AML-193 (cell line): Measurements from ENCODE around the gene HK1.
A peak's percentile ranks its signal among the peaks of the same experiment; 100 is the strongest.
"Not testable (repeated sequence)": the region's sequence is repeated elsewhere in the genome, so short reads cannot be mapped to it uniquely, and the experiment has no call there.

Experiments used
- DNase-seq, 2 experiments: peaks; one replicate each; lab custom pipeline; 2025; lab: John Stamatoyannopoulos, UW

HK1 gene

DNA sequence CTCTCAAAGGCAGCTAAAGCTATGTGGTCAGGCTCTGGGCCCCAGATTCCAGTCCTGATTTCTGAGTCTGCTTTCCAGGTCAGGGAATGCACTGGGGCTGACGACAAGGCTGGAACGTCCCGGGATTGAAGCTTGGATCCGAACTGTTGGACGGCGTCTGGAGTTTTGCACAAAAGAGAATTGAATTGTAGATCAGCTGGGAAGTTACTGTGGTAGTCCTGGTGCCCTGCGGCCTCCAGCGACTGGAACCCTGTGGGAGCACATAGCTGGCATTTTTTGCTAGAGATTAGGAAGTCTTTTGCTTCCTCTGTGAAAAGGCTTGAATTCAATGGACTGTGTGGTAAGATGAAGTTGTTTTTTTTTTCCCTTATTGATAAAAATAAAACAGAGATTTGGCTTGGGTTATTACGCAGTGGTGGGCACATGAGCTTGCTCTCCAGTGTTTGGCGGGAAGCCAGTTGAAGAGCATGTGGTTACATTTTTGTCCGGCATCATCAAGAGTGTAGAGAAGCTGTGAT is at the start of gene HK1:
HK1 (plus strand) TSS at position 51 of the 518 bp plus-strand sequence.
- DNase-seq, result no peak

DNA sequence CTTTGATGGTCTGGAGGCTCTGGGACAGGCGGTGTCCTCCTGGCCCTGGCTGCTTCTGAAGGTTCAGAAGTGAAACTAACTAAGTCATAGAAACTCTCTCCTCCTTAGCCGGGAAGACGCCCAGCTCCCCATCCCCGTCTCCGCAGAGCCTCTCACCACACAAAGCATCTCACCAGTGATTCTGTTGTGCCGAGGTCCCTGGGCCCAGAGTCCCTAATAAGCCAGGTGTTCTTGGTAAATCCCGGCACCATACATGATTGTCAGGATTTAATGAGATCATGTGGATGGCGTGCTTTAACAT is 48.7 kb upstream of the HK1 start:
- no peak for DNase-seq

DNA sequence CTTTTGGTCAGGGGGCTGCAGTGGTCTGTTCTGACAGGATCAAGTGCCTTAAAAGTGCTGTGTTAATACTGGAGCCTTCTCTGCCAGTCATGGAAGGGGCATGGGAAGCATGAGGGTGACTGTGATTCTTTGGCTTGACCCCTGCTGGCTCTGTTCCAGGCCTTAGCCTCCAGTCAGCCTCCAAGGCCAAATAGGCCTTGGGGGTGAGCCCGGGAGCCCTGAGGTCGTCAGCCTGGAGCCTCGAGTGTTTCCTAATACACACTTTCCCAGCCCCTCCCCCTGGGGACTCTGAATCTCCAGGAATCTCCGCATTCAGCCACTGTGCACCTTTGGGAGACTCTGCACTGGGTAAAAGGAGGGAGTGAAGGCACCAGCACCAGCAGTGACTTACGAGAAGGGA is 48.2 kb upstream of the HK1 start:
- DNase-seq, result no peak

DNA sequence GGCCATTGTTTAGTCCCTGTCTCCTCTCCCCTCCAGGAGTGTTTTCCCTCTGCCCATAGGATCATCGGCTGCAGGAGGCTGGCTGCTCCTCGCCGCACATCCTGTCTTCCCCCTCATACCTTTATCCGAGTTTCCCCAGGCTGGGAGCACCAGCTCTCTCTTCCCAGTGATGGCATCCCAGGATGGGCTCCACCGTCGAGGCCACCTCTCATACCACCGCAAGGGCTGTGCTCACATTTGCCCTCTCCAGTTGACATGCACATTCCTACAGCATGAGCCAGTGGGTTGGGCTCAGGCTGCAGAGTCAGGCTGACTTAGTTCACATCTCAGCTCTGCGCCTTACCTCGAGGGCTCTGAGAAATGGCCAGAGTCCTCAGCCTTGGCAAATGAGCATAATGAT is 46.0 kb upstream of the HK1 start:
- DNase-seq, result no peak

DNA sequence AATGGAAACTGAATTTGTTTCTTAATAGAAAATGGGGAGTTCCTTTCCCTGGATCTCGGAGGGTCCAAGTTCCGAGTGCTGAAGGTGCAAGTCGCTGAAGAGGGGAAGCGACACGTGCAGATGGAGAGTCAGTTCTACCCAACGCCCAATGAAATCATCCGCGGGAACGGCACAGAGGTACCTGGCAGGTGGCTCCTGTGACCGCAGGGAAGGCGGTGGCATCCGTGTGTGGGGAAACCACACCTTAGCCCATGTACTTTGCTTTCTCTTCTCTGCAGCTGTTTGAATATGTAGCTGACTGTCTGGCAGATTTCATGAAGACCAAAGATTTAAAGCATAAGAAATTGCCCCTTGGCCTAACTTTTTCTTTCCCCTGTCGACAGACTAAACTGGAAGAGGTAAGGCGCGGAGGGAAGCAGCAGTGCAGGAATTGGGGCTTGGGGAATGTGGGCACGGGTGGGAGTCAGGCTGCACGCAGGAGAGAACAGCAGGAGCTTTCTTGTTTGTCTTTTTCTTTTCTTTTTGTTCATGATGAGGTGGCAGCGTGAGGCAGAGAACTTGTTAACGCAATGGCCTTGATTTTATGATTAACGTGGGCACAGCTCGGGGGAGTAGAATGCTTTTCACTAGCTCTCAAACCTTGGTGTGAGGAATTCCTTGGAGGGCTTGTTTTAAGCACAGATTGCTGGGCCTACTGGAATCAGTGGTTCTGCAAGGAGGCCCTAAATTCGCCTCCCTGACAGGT is 45.4 kb upstream of the HK1 start:
- DNase-seq, result no peak

DNA sequence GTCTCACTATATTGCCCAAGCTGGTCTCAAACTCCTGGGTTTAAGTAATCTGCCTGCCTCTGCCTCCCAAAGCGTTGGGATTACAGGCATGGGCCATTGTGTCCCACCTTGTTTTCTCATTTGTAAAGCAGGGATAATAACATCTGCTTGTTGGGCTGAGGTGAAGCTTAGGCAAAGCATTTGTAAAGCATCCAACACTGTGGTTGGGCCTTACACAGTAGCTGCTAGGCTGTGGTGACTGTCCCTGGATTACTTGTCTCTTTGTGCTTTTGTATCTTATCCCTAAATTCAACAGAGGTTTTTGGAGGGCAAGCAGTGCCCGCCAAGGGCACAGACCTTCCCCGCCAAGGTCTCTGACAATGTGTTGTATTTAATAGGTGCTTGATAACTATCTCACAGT is 43.8 kb upstream of the HK1 start:
- DNase-seq, result no peak

DNA sequence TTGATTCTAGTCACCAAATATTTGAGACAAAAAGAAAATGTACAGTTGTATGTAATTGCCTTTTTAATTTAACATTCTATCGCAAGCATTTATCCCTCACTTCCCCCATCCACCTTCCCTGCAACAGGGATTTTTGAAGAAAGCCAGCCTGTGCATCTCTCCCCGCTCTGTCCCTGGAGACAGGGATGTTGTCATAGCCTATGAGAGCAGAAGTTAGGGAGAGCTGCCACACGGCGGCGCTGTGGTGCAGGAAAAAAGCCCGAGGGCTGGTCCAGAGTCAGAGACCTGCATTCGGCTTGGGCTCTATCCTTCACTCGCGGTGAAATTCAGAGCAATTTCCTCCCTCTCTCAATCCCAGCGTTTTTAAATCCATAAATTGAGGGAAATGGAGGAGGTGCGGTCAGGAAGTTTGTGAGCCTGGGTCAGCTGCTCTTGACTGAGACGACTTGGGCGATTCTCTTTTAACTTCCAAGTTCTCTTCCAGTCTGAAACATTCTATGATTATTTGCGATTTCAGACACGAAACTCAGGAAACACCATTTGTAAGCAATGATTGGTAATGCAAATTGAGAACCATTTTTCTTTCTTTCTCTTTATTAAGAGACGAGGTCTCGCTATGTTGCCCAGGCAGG is 40.7 kb upstream of the HK1 start:
- peak; percentile 70 to 73 for DNase-seq

DNA sequence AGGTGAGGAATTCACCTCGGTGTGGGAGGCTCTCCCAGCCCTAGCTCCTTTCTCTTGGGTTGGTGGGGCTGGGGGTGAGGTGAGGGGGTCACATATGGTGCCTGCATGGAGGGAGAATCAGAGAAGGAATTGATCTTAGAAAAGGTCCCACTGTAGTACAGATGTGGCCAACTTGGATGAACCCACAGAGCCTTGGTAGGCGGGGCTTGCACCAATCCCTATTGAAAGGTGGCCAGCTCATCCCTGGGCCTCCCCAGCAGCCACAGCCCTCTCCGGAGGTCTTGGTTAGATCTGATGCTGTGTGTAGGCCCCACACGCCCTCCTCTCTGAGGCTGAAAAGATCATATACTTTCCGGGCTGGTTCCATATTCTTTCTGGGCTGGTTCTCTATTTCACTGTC is 39.2 kb upstream of the HK1 start:
- DNase-seq, result no peak

DNA sequence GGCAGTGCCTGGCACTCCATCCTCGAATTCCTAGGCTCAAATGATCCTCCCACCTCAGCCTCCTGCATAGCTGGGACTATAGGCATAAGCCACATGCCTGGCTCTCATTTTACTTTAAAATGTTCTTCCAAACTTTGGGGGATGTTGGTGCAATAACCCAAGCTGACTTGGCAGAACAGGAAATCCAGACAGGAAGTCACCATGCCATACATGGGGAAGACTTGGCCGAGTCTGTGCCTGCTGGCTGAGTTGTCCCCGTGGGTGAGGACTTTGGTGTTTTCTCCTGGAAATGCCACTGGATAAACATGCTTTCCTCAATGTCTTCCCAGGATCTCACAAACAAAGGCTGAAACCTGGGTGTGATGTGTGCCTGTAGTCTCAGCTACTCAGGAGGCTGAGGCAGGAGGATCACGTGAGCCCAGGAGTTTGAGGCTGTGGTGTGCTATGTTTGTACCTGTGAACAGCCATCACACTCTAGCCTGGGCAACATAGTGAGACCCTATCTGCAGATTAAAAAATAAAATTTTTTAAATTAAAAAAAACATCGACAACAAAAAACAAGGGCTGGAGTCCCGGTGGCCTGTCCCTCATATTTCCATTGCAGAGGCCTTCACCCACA is 38.4 kb upstream of the HK1 start:
- DNase-seq, result peak; percentile 23 to 64

DNA sequence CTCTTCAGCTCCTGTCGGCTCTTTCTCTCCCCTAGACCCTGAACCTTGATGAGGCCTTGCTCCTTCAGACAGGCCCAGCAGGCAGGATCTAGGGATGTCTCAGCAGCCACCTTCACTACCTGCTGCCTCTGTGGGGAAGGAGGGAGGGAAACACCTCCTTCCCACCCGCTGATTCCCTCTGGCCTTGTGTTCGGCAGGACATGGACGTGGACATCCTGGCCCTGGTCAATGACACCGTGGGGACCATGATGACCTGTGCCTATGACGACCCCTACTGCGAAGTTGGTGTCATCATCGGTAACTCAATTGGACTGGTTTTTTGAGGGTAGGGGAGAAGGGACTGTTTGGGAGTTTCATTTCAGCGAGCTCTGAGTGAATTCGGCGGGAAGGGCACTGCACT is 37.8 kb upstream of the HK1 start:
- no peak for DNase-seq

DNA sequence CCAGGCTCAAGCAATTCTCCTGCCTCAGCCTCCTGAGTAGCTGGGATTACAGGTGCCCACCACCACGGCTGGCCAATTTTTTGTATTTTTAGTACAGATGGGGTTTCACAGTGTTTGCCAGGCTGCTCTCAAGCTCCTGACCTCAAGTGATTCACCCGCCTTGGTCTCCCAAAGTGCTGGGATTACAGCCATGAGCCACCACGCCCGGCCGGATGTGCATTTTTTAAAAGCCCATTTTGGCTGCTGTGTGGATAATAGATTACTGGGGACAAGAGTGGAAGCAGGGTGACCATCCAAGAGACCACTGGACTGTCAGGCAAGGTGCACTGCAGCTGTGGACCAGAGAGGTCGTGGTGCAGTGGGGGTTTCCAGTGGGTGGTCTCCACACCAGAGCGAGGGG is 36.7 kb upstream of the HK1 start:
- no peak for DNase-seq

DNA sequence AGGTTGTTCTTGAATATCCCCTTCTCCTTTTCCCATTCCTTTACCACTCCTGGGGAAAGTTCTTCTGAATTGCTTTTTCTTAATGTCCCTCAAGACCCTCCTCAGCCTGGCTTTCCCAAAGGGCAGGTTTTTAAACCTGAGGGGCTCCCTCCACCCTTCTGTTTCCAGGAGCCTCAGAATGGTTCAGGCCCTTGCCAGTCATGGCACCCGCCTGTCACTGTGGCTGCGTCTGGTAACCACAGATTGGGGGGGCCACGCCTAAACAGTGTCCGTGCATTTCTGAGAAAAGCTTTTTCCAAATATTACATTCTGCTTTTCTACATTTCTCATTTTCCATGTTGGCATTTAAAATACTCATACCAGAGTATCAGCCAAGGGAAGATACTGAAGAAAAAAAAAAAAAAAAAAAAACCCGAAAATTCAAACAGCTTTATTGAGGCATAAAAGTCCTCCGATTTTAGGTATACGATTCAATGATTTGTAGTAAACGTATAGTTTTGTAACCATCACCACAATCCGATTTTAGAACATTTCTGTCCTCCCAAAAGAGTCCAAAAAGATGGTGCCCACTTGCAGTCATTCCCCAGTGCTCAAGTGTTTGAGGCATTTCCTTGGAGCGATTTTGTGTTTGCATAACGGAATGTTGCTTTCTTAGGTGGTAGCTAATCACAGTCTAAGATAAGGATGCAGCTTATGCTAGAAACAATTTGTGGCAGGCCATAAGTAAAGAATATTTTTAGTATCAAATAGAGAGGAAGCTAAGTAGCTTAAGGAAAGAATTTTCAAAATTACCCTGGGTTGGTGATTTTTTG is 36.0 kb upstream of the HK1 start:
- DNase-seq, result no peak

DNA sequence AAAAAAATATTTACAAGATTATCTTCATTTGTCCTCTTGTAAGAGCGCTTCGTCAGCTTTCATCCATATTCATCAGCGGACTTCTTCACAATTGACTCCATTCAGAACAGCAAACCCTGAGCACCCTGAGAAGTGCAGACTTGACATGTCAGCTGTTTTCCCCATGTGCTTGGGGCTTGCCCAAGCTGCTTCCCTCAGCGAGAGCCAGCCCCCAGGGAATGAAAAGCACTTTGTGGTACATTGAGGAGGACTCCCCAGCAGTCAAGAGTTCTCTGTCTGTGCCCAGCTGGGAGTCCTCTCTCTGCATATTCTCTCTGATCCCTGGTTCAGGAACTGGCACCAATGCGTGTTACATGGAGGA is 35.5 kb upstream of the HK1 start:
- DNase-seq, result no peak

DNA sequence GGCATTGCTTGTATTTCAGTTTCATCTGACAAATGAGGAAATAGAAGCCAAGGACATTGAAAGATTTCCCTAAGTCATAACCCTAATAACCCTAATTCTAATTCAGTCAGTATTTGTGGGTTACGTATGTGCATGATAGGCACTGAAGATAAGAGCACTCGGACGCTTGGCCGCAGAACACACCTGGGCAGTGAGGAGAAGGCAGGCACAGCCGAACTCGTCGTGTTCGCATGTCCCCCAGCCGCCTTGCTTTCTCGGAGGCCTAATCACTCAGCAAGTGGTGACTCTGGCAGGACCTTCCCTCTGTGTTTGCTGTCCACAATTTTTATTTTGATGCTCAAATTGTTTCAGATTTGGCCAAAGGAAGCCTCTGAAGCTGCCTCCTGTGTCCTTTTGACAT is 34.5 kb upstream of the HK1 start:
- no peak for DNase-seq

DNA sequence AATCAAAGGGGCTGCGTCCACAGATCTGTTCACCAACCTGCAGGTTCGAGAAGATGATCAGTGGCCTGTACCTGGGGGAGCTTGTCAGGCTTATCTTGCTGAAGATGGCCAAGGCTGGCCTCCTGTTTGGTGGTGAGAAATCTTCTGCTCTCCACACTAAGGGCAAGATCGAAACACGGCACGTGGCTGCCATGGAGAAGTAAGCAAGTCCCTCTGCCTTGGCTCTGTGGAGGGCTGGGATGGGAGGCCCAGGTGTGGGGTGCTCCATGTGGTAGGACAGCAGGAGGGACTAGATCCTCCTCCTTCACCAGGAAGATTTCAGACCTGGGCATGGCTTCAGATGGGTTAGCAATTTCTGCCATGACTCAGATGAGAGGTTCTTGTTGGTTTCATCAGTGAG is 32.3 kb upstream of the HK1 start:
- no peak for DNase-seq

DNA sequence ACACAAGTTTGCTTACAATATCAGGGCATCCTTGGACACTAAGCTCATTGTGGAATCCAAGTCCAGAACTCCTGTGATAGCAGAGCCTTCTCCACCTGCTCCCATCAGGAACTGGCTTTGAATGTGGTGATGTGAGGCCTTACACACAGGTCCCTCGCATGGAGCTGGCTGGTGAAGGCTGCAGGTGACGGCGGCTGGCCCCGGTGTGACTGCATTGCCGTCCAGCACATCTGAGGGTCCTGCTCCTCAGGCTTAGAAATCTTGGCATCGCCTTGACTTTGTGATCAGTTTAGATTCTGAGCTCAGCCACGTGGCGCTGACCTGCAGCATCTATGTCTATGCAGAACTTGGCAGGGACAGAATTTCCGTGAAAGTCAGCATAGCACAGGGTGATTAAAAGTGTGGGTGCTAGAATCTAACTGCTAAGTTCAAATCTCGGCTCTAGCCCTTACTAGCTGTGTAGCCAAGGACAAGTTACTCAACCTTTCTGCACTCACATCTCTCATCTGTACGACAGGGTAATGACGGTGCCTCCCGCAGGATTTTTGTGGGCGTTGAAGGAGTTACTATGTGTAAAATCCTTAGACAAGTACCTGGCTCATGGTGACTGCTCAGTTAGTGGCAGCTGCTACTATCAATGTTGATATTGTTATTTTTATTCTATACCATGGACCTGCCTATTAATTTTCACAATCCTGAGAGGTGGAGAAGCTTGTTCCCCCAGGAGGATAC is 31.5 kb upstream of the HK1 start:
- no peak for DNase-seq

DNA sequence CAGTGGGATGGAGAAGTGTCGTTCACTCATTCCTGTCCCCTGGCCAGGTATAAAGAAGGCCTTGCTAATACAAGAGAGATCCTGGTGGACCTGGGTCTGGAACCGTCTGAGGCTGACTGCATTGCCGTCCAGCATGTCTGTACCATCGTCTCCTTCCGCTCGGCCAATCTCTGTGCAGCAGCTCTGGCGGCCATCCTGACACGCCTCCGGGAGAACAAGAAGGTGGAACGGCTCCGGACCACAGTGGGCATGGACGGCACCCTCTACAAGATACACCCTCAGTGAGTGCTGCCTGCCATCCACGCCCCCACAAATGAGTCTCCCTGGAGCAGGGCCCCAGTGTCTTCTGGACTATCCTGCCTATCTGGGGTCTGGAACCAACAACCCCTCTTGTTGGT is 31.0 kb upstream of the HK1 start:
- DNase-seq, result no peak

DNA sequence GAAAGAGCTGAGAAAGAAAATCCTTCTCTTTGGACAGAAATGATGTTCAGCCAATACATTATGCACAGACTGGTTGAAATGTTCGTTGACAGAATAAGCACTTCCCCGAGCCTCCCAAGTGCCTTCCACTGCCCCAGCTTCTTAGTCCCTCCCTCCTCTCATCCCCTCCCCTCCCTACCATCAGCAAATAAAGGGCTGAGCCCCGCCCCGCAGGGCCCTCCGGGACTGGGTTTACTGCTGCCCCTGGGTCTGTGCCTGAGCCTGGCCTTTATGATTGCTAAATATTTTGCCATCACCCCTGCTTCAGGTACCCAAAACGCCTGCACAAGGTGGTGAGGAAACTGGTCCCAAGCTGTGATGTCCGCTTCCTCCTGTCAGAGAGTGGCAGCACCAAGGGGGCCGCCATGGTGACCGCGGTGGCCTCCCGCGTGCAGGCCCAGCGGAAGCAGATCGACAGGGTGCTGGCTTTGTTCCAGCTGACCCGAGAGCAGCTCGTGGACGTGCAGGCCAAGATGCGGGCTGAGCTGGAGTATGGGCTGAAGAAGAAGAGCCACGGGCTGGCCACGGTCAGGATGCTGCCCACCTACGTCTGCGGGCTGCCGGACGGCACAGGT is 30.1 kb upstream of the HK1 start:
- no peak for DNase-seq

DNA sequence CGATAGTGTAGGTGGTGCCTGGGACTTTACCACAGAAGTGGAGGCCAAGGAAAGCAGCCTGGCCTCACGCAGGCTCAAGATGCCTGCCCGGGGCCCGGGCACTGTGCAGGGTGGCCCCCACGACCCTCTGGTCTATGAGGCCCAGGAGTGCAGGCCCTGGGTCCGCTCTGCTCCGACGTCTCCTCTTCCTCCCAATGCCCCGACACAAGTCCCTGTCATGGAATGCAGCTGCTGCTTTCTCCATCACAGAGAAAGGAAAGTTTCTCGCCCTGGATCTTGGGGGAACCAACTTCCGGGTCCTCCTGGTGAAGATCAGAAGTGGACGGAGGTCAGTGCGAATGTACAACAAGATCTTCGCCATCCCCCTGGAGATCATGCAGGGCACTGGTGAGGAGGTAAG is 28.3 kb upstream of the HK1 start:
- DNase-seq, result no peak

DNA sequence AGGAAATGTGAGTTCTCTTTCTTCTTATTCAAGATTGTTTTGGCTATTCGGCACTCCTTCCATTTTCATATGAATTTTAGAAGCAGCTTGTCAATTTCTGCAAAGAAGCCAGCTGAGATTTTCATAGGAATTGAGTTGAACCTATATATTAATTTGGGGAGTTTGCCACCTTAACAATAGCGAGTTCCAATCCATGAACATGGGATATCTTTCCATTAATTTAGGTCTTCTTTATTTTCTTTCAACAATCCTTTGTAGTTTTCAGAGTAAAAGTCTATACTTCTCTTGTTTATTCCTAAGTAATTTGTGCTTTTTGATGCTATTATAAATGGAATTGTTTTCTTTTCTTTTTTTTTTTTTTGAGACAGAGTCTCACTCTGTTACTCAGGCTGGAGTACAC is 26.9 kb upstream of the HK1 start:
- DNase-seq, result not testable (repeated sequence)

DNA sequence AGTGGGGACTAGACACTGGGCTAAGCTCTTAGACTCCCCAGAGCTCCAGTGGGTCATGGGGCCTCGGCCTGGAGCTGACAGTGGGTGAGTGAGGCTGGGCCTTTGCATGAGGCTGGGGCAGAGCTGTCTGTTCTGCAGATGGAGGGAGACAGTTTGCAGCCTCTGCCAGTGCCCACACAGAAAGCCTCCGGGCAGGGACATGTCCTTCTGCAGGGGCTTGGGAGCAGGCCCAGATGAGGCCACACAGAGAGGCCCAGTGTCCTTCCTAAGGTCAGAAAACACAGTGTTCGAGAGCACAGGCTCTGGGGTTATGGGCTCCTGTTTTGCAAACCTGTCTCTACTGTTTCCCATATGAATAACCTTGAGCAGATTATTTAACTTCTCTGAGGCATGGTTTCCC is 25.1 kb upstream of the HK1 start:
- DNase-seq, result no peak

DNA sequence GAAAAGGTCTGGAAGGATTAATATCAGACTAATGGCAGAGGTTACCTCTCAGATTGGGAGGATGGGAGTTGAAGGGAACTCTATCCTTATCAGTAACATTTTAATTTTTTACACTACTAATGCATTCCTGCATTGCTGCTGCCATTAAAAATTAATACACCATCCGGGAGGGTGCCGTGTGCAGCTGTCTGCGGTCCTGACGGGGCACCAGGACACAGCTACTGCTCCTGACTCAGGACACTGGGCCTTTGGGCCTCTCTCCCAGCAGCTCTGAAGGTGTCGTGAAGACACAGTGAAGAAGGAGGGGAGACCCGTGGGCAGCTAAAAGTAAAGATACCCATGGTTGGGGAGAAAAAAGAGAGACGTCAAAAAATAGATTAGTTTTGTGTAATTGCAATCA is 23.4 kb upstream of the HK1 start:
- no peak for DNase-seq
